Omental fat pad (tissue), 4 donors: ENCODE measurements around the gene PRR20G. TPM values are rescaled to one million over a fixed set of nuclear protein-coding genes. Genes with fewer than 3 reads are reported as not detected.

Experiments used
- ATAC-seq: fragments of 150-250 bp; one replicate; pipeline ENCODE4 v1.9.1; 2016; ENCODE audit warnings: mild to moderate bottlenecking, moderate library complexity; ENCODE audit not compliant: low FRiP score
- DNase-seq: peaks from one replicate; pipeline ENCODE4 v3.0.0-alpha.2; 2019; ENCODE audit warnings: low spot score
- CTCF ChIP-seq, 3 donors: fragments of 450-650 bp; IDR thresholded peaks; one replicate each; pipeline ENCODE4 v1.5.1; 2016 to 2017; ENCODE audit warnings: antibody characterized with exemption in 3 of 3, mild to moderate bottlenecking in 3 of 3, moderate library complexity in 2 of 3
- total RNA-seq, 4 donors: library from RNA; depleted of rRNA; stranded (reverse); fragments of >200 nt; gene quantifications; one replicate each; pipeline ENCODE4 v1.1.0, GENCODE V29; 2016

The PRR20G gene
- total RNA-seq, 4 donors from 2014 or later = not detected

- TF ChIP-seq CTCF (IDR thresholded peaks at IDR 0.05) = no peak
- DNase-seq = no peak
- no peak for ATAC-seq
Observed at GRCh38 chr3:127275287-127275781, 12.5 kb downstream of the PRR20G start.

DNA sequence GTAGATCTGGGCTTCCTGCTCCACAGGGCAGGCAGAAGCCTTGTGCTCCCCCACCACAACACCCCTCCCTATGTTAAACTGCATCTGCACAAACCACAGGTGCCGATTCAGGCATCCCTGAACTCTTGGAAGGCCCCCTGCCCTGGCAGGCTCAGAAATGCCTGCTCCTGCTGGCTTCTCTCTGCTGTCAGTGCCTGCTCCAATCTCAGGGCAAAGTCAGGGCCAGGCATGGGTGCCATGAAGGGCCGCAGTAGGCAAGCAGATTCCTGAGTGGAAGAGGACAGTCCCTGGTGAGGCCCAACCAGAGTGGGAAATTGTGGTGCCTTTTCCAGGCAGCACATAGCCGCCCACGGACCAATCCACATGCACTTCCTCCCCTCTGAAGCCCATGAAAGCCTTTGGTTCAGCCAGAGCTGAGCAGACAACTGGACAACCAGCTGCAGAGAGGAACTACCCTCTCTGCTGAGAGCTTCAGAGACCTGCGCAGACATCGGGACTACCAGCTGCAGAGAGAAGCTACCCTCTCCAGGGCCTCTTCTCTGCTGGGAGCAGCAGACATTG lies 13.6 kb downstream of the PRR20G start:
- ATAC-seq = no peak
- DNase-seq = no peak
- no peak for TF ChIP-seq CTCF (IDR thresholded peaks at IDR 0.05)

DNA sequence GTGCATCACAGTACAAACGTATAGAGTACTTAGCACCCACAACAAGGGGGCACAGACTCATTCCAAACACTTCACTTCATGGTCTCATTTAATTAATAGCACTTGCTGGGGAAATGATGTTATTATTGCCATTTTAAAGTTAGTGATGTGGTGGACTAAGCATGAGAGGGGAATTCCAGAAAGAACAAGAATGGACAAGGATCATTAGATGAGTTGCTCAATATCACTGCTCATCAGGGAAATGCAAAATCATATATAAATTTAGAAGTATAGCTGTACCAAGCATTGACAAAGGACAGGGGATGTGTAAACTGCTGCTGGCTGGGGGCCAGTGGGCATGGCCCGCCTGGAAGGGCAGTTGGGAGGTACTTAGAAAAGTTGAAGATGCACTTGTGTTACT lies 14.6 kb downstream of the PRR20G start:
- ATAC-seq (no peak), DNase-seq (no peak)
- no peak for TF ChIP-seq CTCF (IDR thresholded peaks at IDR 0.05)

- no peak for TF ChIP-seq CTCF (IDR thresholded peaks at IDR 0.05)
- DNase-seq (no peak), ATAC-seq (no peak)
Observed at GRCh38 chr3:127266186-127266585, 21.7 kb downstream of the PRR20G start.

DNA sequence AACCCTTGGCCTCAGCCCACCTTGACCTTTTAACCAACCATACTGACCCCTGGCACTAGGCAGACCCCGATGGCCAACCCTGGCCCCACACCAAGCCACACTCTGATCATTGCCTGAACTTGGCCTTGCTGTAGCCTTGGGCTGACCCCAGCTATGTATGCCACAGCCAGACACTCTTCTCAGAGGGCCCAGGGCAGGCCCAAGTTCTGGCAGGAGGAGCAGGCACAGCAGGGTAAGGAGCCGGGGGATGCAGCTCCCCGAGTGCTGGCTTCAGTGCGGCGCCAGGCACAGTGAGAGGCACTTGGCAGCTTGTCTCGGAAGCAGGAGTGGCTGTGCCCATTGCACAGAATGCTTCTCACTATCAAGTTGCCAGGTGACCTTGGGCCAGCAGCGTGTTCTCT lies 22.3 kb downstream of the PRR20G start:
- DNase-seq (no peak), ATAC-seq (no peak)
- no peak for TF ChIP-seq CTCF (IDR thresholded peaks at IDR 0.05)

GRCh38 chr3:127264794-127265514 lies 22.9 kb downstream of the PRR20G start:
- DNase-seq (no peak), ATAC-seq (no peak)
- no peak for TF ChIP-seq CTCF (IDR thresholded peaks at IDR 0.05)

GRCh38 chr3:127264292-127264691 lies 23.6 kb downstream of the PRR20G start:
- no peak for TF ChIP-seq CTCF (IDR thresholded peaks at IDR 0.05)
- DNase-seq (no peak), ATAC-seq (no peak)
